Prostate gland (tissue), 2 donors: ENCODE measurements around the gene HMGCL. TPM values are rescaled to one million over a fixed set of nuclear protein-coding genes. Genes with fewer than 3 reads are reported as not detected.

Source experiments
- DNase-seq: peaks from one replicate; pipeline ENCODE4 v3.0.0-alpha.2; 2019; ENCODE audit warnings: low spot score
- H3K27ac ChIP-seq, 2 donors: fragments of 200-600 bp; sonication (generic); 2 replicates each; pipeline ENCODE4 v1.5.1; 2017 to 2019
- H3K27me3 ChIP-seq: fragments of 200-600 bp; sonication (generic); replicated peaks from 2 replicates; pipeline ENCODE4 v1.5.1; 2019; ENCODE audit not compliant: insufficient read depth
- H3K36me3 ChIP-seq, 2 donors: fragments of 200-600 bp; sonication (generic); 1 replicate in 1 of 2; 2 replicates in 1 of 2; pipeline versions ENCODE4 v1.5.1 to v1.8.1; 2017 to 2019
- H3K4me1 ChIP-seq: fragments of 200-600 bp; sonication (generic); replicated peaks from 2 replicates; pipeline ENCODE4 v1.5.1; 2019
- H3K4me3 ChIP-seq, 2 donors: fragments of 200-600 bp; sonication (generic); 2 replicates each; pipeline ENCODE4 v1.5.1; 2017 to 2019
- H3K9me3 ChIP-seq: fragments of 200-600 bp; sonication (generic); 2 replicates; pipeline ENCODE4 v1.5.1; 2017
- CTCF ChIP-seq, 4 experiments: fragments of 200-600 bp in 2 of 4; fragments of 450-650 bp in 2 of 4; sonication (generic) in 2 of 4; IDR thresholded peaks; 1 replicate in 3 of 4; 2 replicates in 1 of 4; pipeline ENCODE4 v1.5.1; 2016 to 2019; ENCODE audit warnings: antibody characterized with exemption in 4 of 4, mild to moderate bottlenecking in 2 of 4, moderate library complexity in 2 of 4
- POLR2A ChIP-seq: fragments of 450-650 bp; IDR thresholded peaks from one replicate; pipeline ENCODE4 v1.6.1; 2016; ENCODE audit warnings: antibody characterized with exemption, mild to moderate bottlenecking
- POLR2AphosphoS5 ChIP-seq: sonication (generic); formaldehyde crosslinking; IDR thresholded peaks from one replicate; pipeline ENCODE4 v1.6.1; 2017; ENCODE audit warnings: antibody characterized with exemption
- WGBS: methylation state at CpG from one replicate; pipeline ENCODE4 v1.1.5; 2018; 5-methylcytosine and 5-hydroxymethylcytosine counted together
- intact Hi-C: fragments of 100-400 bp; cut with DNase I; formaldehyde crosslinking; loops from one replicate; pipeline ENCODE4 v1.14.2; 2022
- total RNA-seq, 2 donors: library from RNA; depleted of rRNA; stranded (reverse); fragments of >200 nt; gene quantifications; one replicate each; pipeline ENCODE4 v1.1.0, GENCODE V29; 2016

The HMGCL gene
- total RNA-seq, 2 donors from 2014 or later, result 51.1 to 58.7 TPM

GRCh38 chr1:23817633-23818032, 7.6 kb downstream of the HMGCL start:
- Histone ChIP-seq H3K4me3 (no peak overlapping the region), H3K27ac (no peak overlapping the region), H3K27me3 (no peaks in the 10 kb centered on the region), H3K4me1 (no peaks in the 10 kb centered on the region), H3K36me3 (peaks cover 0 to 10% of the 10 kb centered on the region in 2 donors), H3K9me3 (no peaks in the 10 kb centered on the region)
- TF ChIP-seq POLR2A (no peak), CTCF (IDR thresholded peaks at IDR 0.05) (no peak), POLR2AphosphoS5 (no peak)
- no peak for DNase-seq
- intact Hi-C loops, result no loop called here
- WGBS, result 78% methylated on average over 3 of the region's 3 CpGs

- intact Hi-C loops, result no loop called here
- Histone ChIP-seq H3K27me3 (no peaks in the 10 kb centered on the region), H3K4me1 (no peaks in the 10 kb centered on the region), H3K36me3 (peaks cover 0 to 10% of the 10 kb centered on the region in 2 donors), H3K9me3 (no peaks in the 10 kb centered on the region), H3K4me3 (no peak overlapping the region), H3K27ac (no peak overlapping the region)
- no peak for TF ChIP-seq POLR2A
- no peak for TF ChIP-seq POLR2AphosphoS5
- TF ChIP-seq CTCF (IDR thresholded peaks at IDR 0.05), result no peak
- no peak for DNase-seq
These were observed 8.3 kb downstream of the HMGCL start for GRCh38 chr1:23816906-23817305.

GRCh38 chr1:23816361-23816760, 8.9 kb downstream of the HMGCL start:
- Histone ChIP-seq H3K27ac (no peak overlapping the region), H3K4me1 (no peaks in the 10 kb centered on the region), H3K36me3 (peaks cover 0 to 10% of the 10 kb centered on the region in 2 donors), H3K9me3 (no peaks in the 10 kb centered on the region), H3K4me3 (no peak overlapping the region), H3K27me3 (no peaks in the 10 kb centered on the region)
- no peak for DNase-seq
- TF ChIP-seq CTCF (IDR thresholded peaks at IDR 0.05) (no peak), POLR2A (no peak), POLR2AphosphoS5 (no peak)
- intact Hi-C loops, result no loop called here
- WGBS, result 71% methylated on average over 3 of the region's 3 CpGs

GRCh38 chr1:23814016-23814415, 11.2 kb downstream of the HMGCL start:
- 94% methylated on average over 4 of the region's 4 CpGs for WGBS
- Histone ChIP-seq H3K36me3 (peaks cover 0 to 10% of the 10 kb centered on the region in 2 donors), H3K27me3 (no peaks in the 10 kb centered on the region), H3K4me1 (no peaks in the 10 kb centered on the region), H3K27ac (no peak overlapping the region), H3K9me3 (no peaks in the 10 kb centered on the region), H3K4me3 (no peak overlapping the region)
- intact Hi-C loops, result no loop called here
- no peak for TF ChIP-seq CTCF (IDR thresholded peaks at IDR 0.05)
- no peak for TF ChIP-seq POLR2A
- no peak for TF ChIP-seq POLR2AphosphoS5
- no peak for DNase-seq

- Histone ChIP-seq H3K36me3 (no peaks in the 10 kb centered on the region), H3K27me3 (no peaks in the 10 kb centered on the region), H3K4me3 (no peak overlapping the region), H3K9me3 (no peaks in the 10 kb centered on the region), H3K27ac (no peak overlapping the region), H3K4me1 (no peaks in the 10 kb centered on the region)
- no peak for DNase-seq
- 52% methylated on average over 3 of the region's 3 CpGs for whole genome bisulfite sequencing
- intact Hi-C loops, result no loop called here
- TF ChIP-seq POLR2AphosphoS5 (no peak), CTCF (IDR thresholded peaks at IDR 0.05) (peak in 2 of 4 experiments; percentile 29 to 56), POLR2A (no peak)
These were observed 14.2 kb downstream of the HMGCL start for GRCh38 chr1:23810818-23811540.
